Measurements from ENCODE around the gene IL19. TPM values are rescaled to one million over a fixed set of nuclear protein-coding genes. Genes with fewer than 3 reads are reported as not detected.

The IL19 gene
- total RNA-seq, 1 experiment from 2014 or later: not detected

DNA sequence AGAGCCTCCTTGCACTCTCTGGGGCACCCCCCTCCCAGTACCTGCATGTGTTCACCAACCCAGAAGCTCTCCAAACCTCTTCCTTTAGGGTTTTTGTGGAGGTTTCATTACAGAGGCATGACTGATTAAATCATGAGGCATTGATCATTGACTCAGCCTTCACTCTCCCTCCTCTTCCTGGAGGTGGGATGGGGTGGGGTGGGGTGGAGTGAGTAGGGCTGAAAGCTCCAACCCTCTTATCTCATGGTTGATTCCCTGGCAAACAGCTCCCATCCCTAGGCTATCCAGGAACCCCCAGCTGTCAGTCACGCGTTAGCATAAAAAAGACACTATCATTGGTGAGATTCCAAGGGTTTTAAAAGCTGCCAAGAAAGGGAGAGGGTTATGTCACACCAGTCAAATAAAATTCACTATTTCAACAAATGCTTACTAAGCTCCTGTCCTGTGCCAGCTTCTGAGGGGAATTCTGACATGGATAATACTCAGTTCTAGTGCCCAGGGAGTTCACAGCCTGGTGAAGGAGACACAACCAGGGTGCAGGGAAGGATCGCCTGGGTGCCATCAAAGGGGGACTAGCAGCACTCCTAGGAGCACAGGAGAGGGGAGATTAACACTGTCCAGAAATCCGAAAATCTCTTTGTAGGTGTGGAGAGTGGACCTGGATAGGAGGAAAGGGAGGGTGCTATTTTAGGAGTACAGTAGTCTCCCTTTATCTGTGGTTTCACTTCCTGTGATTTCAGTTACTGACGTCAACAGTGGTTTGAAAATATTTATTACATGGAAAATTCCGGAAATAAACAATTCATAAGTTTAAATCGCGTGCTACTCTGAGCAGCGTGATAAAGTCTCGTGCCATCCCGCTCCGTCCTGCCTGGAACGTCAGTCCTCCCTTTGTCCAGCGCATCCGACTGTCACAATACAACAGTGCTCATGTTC lies 119.8 kb downstream of the IL19 start:
- peak; percentile 61 for DNase-seq (ENCODE audit: low read depth)

DNA sequence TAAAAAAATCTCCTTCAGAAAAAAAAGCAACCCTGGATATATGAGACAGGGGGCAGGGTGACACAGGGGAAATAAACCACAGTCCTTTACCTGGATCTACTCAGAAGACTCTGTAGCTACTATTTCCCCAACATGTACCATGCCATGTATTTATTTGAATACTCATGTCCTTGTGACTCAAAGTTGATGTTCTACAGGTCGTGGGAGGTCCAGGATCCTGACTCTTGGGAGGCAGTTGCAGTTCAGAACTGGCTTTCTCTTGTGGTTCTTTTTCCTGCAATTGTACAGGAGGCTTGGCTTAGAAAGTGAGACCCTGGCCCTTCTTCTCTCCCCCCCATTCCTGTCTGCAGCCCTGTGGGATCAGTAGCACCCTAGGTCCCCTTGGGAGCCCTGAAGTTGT lies 120.8 kb downstream of the IL19 start:
- DNase-seq (ENCODE audit: low read depth): peak; percentile 33

Other genes starting within 250 kb of the IL19 start
- 49.3 and 53.5 TPM in 2 replicates for gene EIF2D, start 158.3 kb upstream of the IL19 start, total RNA-seq (2014; rRNA removed)
- 30.5 and 31.0 TPM in 2 replicates for gene DYRK3, start 135.2 kb upstream of the IL19 start, total RNA-seq (2014; rRNA removed)
- 41.7 and 49.4 TPM in 2 replicates for gene MAPKAPK2, start 85.9 kb upstream of the IL19 start, total RNA-seq (2014; rRNA removed)
- gene IL10, start 1.7 kb downstream of the IL19 start, total RNA-seq (2014; rRNA removed): not detected in 2 replicates
- not detected in 2 replicates for gene IL20, start 94.8 kb downstream of the IL19 start, total RNA-seq (2014; rRNA removed)
- 0.17 TPM in 1 of 2 replicates, not detected in the other for gene IL24, start 126.7 kb downstream of the IL19 start, total RNA-seq (2014; rRNA removed)
- gene FCMR, start 151.2 kb downstream of the IL19 start, total RNA-seq (2014; rRNA removed): not detected in 2 replicates
- not detected in 2 replicates for gene PIGR, start 175.7 kb downstream of the IL19 start, total RNA-seq (2014; rRNA removed)
- gene FCAMR, start 199.7 kb downstream of the IL19 start, total RNA-seq (2014; rRNA removed): not detected in 2 replicates